K562 (cell line): Measurements from ENCODE around the gene TVP23A. TPM values are rescaled to one million over a fixed set of nuclear protein-coding genes. Genes with fewer than 3 reads are reported as not detected.

Experiments used
- ATAC-seq: fragments of 200-7000 bp; cut with Tn5 transposase; 3 replicates; pipeline ENCODE4 v1.9.1; 2020; ENCODE audit warnings: moderate library complexity
- BruUV-seq: library from RNA; stranded (reverse); fragments of 400-500 nt; replicated peaks from 2 replicates; lab custom pipeline; 2021; lab: Mats Ljungman, UMichigan
- CTCF ChIA-PET: fragments of 300-600 bp; formaldehyde crosslinking; extraction: SDS; loops from one replicate; lab custom pipeline; 2021; ENCODE audit warnings: low intra/inter-chr PET ratio; lab: Yijun Ruan, JAX
- POLR2A ChIA-PET: fragments of 300-600, 350-650 bp; sonication (Branson Sonifier 250); formaldehyde crosslinking; extraction: SDS; loops from one replicate; lab custom pipeline; 2021; ENCODE audit warnings: antibody characterized with exemption, inconsistent platforms; lab: Yijun Ruan, JAX
- DNase-seq, 4 experiments: peaks; one replicate each; pipeline versions ENCODE4 v3.0.0 to v3.0.0-alpha.2; 2011 to 2018; ENCODE audit warnings: low spot score in 3 of 4, mixed read lengths in 3 of 4; ENCODE audit errors: extremely low read depth in 1 of 4
- FAIRE-seq: peaks from 2 replicates; lab custom pipeline; 2011; peaks lifted over from hg19 to GRCh38; lab: Jason Lieb, UNC
- H2AFZ ChIP-seq: 2 replicates; pipeline ENCODE4 v1.6.0; 2011; ENCODE audit warnings: low read depth, low read length, control low read depth, inconsistent platforms
- H3K27ac ChIP-seq: fragments of 200-600 bp; 3 replicates; pipeline ENCODE4 v1.8.0; 2011; ENCODE audit warnings: low read depth, mild to moderate bottlenecking, control low read depth, inconsistent platforms, low read length, moderate library complexity, mixed read lengths; ENCODE audit errors: extremely low read depth
- H3K27me3 ChIP-seq, 2 experiments: fragments of 300-600 bp in 1 of 2; 2 replicates in 1 of 2; 3 replicates in 1 of 2; pipeline versions ENCODE4 v1.6.0 to v1.8.0; 2011; ENCODE audit warnings: inconsistent platforms in 2 of 2, low read length in 2 of 2, mild to moderate bottlenecking in 1 of 2, mixed read lengths in 1 of 2, moderate library complexity in 1 of 2; ENCODE audit not compliant: control insufficient read depth in 2 of 2, insufficient read depth in 2 of 2
- H3K36me3 ChIP-seq: fragments of 300-600 bp; 3 replicates; pipeline ENCODE4 v1.8.0; 2011; ENCODE audit warnings: mild to moderate bottlenecking, low read length, inconsistent platforms; ENCODE audit not compliant: control insufficient read depth, insufficient read depth
- H3K4me1 ChIP-seq, 2 experiments: fragments of 200-600 bp in 1 of 2; replicated peaks in 1 of 2; 2 replicates in 1 of 2; 3 replicates in 1 of 2; pipeline versions ENCODE4 v1.5.1 to v1.8.0; 2011; ENCODE audit warnings: inconsistent platforms in 2 of 2, low read length in 2 of 2, mild to moderate bottlenecking in 1 of 2, mixed read lengths in 1 of 2, moderate library complexity in 1 of 2; ENCODE audit not compliant: control insufficient read depth in 2 of 2, insufficient read depth in 2 of 2
- H3K4me2 ChIP-seq: 2 replicates; pipeline ENCODE4 v1.6.1; 2011; ENCODE audit warnings: low read length, control low read depth, inconsistent platforms, mixed read lengths; ENCODE audit not compliant: insufficient read depth
- H3K4me3 ChIP-seq: fragments of 200-600 bp; sonication (generic), shearing (Covaris generic); 2 replicates; pipeline ENCODE4 v1.5.1; 2016; ENCODE audit warnings: control low read depth, inconsistent platforms
- H3K79me2 ChIP-seq: fragments of 200-600 bp; 3 replicates; pipeline ENCODE4 v1.8.0; 2011; ENCODE audit warnings: low read length, inconsistent platforms; ENCODE audit not compliant: control insufficient read depth, insufficient read depth
- H3K9ac ChIP-seq, 2 experiments: 2 replicates each; pipeline versions ENCODE4 v1.6.0 to v1.6.1; 2011; ENCODE audit warnings: low read depth in 2 of 2, low read length in 2 of 2, control low read depth in 1 of 2, inconsistent platforms in 1 of 2, mild to moderate bottlenecking in 1 of 2, mixed read lengths in 1 of 2; ENCODE audit not compliant: insufficient read depth in 1 of 2
- H3K9me1 ChIP-seq: one replicate; pipeline ENCODE4 v1.6.0; 2011; ENCODE audit warnings: inconsistent platforms, mild to moderate bottlenecking, low read length, moderate library complexity; ENCODE audit not compliant: control insufficient read depth, insufficient read depth
- H3K9me3 ChIP-seq: replicated peaks from 2 replicates; pipeline ENCODE4 v1.5.1; 2011; ENCODE audit warnings: low read depth, low read length, inconsistent platforms; ENCODE audit not compliant: control insufficient read depth, insufficient read depth
- H4K20me1 ChIP-seq: replicated peaks from 2 replicates; pipeline ENCODE4 v1.6.1; 2011; ENCODE audit warnings: low read length, inconsistent platforms, mixed read lengths; ENCODE audit not compliant: control insufficient read depth, insufficient read depth
- CXXC5 ChIP-seq: fragments of 250-450 bp; sonication (Bioruptor Pico); IDR thresholded peaks from 2 replicates; pipeline ENCODE4 v1.8.0; 2022; ENCODE audit warnings: inconsistent platforms, mild to moderate bottlenecking, moderate library complexity
- DACH1 ChIP-seq: fragments of 450-650 bp; IDR thresholded peaks from 2 replicates; pipeline ENCODE4 v1.6.1; 2018; ENCODE audit not compliant: partially characterized antibody
- E2F5 ChIP-seq: sonication (generic); formaldehyde crosslinking; IDR thresholded peaks from 2 replicates; pipeline ENCODE4 v1.8.0; 2022; ENCODE audit warnings: mild to moderate bottlenecking, missing genetic modification reagents
- ELF2 ChIP-seq: fragments of 250-450 bp; sonication (Bioruptor Pico); IDR thresholded peaks from 2 replicates; pipeline ENCODE4 v1.5.0; 2021; ENCODE audit warnings: mild to moderate bottlenecking
- LCOR ChIP-seq: sonication (generic); formaldehyde crosslinking; IDR thresholded peaks from 2 replicates; pipeline ENCODE4 v1.8.0; 2022; ENCODE audit warnings: mild to moderate bottlenecking, missing genetic modification reagents
- MECOM ChIP-seq: fragments of 250-450 bp; sonication (Bioruptor Pico); IDR thresholded peaks from 2 replicates; pipeline ENCODE4 v1.8.0; 2022; ENCODE audit warnings: inconsistent platforms
- PREB ChIP-seq: sonication (generic); formaldehyde crosslinking; IDR thresholded peaks from 2 replicates; pipeline ENCODE4 v1.8.1; 2023; ENCODE audit warnings: mild to moderate bottlenecking, missing genetic modification reagents
- RB1 ChIP-seq: fragments of 450-650 bp; IDR thresholded peaks from 2 replicates; pipeline ENCODE4 v1.6.1; 2017; ENCODE audit warnings: low read depth, mild to moderate bottlenecking
- TEAD4 ChIP-seq, 2 experiments: sonication (generic) in 1 of 2; formaldehyde crosslinking in 1 of 2; IDR thresholded peaks; 2 replicates each; pipeline versions ENCODE4 v1.6.1 to v1.8.0; 2012 to 2022; ENCODE audit warnings: borderline replicate concordance in 1 of 2, inconsistent platforms in 1 of 2, low read length in 1 of 2, mild to moderate bottlenecking in 1 of 2, missing genetic modification reagents in 1 of 2
- U2AF2 ChIP-seq: fragments of 200-400 bp; formaldehyde crosslinking; optimal IDR thresholded peaks from 2 replicates; pipeline ENCODE3; 2017; ENCODE audit warnings: low read depth, mild to moderate bottlenecking, low read length
- ZNF184 ChIP-seq: sonication (generic); formaldehyde crosslinking; IDR thresholded peaks from 2 replicates; pipeline ENCODE4 v1.5.0; 2020; ENCODE audit warnings: missing genetic modification reagents
- ZNF778 ChIP-seq: fragments of 450-650 bp; formaldehyde crosslinking; IDR thresholded peaks from 2 replicates; pipeline ENCODE4 v1.4.0; 2020; ENCODE audit warnings: mild to moderate bottlenecking, moderate library complexity
- WGBS: fragments of 100-300 bp; shearing (Covaris generic); methylation state at CpG from one replicate; pipeline ENCODE4 v1.1.6; 2016; ENCODE audit warnings: low coverage, mixed read lengths; ENCODE audit not compliant: insufficient coverage; ENCODE audit errors: missing lambda C conversion rate; 5-methylcytosine and 5-hydroxymethylcytosine counted together
- in situ Hi-C: fragments of 300-500 bp; cut with MboI; formaldehyde crosslinking; loops from 4 replicates; pipeline ENCODE4 v1.15.0; 2018; ENCODE audit warnings: inconsistent platforms, mixed read lengths
- intact Hi-C: fragments of 100-400 bp; cut with micrococcal nuclease; formaldehyde crosslinking; loops from 2 replicates; pipeline ENCODE4 v1.14.2; 2022
- polyA plus RNA-seq, 8 experiments: library from polyadenylated mRNA; depleted of rRNA in 4 of 8; stranded (reverse) in 5 of 8; unstranded in 3 of 8; fragments of >200 nt; fragmentation: Nextera tagmentation in 2 of 8; fragmentation: Illumina TruSeq in 1 of 8; extraction: Ambion mirVana in 2 of 8; extraction: Trizol in 1 of 8; gene quantifications; 2 replicates each; pipeline versions ENCODE4 v1.2.1 to v1.2.3, GENCODE V29; 2011 to 2014; ENCODE audit warnings: inconsistent platforms in 1 of 8, missing spikeins in 1 of 8
- total RNA-seq, 7 experiments: library from RNA; depleted of rRNA in 6 of 7; stranded (reverse); fragments of >200 nt in 6 of 7; fragmentation: Illumina TruSeq in 2 of 7; extraction: Trizol in 2 of 7; gene quantifications; 2 replicates each; pipeline versions ENCODE4 v1.2.1 to v1.2.3, GENCODE V29; 2011 to 2021; ENCODE audit warnings: low replicate concordance in 1 of 7
- TF ChIP-seq, protein P1 (sequence below): sonication (generic); formaldehyde crosslinking; IDR thresholded peaks from 2 replicates; pipeline ENCODE4 v1.8.0; 2023; ENCODE audit warnings: mild to moderate bottlenecking, missing genetic modification reagents
- TF ChIP-seq, protein P2 (sequence below): sonication (generic); formaldehyde crosslinking; IDR thresholded peaks from 2 replicates; pipeline ENCODE4 v1.8.1; 2023; ENCODE audit warnings: mild to moderate bottlenecking, missing genetic modification reagents, moderate library complexity
- TF ChIP-seq, protein P3 (sequence below): fragments of 250-450 bp; sonication (Bioruptor Pico); IDR thresholded peaks from 2 replicates; pipeline ENCODE4 v1.8.0; 2021; ENCODE audit warnings: moderate library complexity, mild to moderate bottlenecking, inconsistent platforms

Gene TVP23A
- total and polyA plus RNA-seq, 9 of the 15 experiments (the other 6 are each of a cell fraction or from before 2014, with no cell fraction given): 0.04 to 0.77 (median 0.10) TPM; not detected in 3

GRCh38 chr16:10809706-10810105, 8.9 kb downstream of the TVP23A start (continued):
- TF ChIP-seq ELF2 (CRISPR knock-in tag) (no peak), TEAD4 (IDR thresholded peaks at IDR 0.05; ENCODE audit: low read length) (no peak), TEAD4 (CRISPR knock-in tag; IDR thresholded peaks at IDR 0.05; ENCODE audit: borderline replicate concordance) (no peak), MECOM (CRISPR knock-in tag) (no peak), LCOR (CRISPR knock-in tag) (no peak), CXXC5 (CRISPR knock-in tag) (no peak)
- TF ChIP-seq, protein P1, sequence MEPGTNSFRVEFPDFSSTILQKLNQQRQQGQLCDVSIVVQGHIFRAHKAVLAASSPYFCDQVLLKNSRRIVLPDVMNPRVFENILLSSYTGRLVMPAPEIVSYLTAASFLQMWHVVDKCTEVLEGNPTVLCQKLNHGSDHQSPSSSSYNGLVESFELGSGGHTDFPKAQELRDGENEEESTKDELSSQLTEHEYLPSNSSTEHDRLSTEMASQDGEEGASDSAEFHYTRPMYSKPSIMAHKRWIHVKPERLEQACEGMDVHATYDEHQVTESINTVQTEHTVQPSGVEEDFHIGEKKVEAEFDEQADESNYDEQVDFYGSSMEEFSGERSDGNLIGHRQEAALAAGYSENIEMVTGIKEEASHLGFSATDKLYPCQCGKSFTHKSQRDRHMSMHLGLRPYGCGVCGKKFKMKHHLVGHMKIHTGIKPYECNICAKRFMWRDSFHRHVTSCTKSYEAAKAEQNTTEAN (CRISPR knock-in tag): no peak

- H3K27ac ChIP-seq: no peak overlapping the region
- intact Hi-C loops (no loop called here), in situ Hi-C loops (no loop called here)
- H2AFZ ChIP-seq: no peak overlapping the region
- CTCF ChIA-PET: interaction anchor here (0.7 kb wide), 1 partner anchor 11 kb away, joined by 3 read pairs; no protein-coding TSS in a partner anchor
- H3K27me3 ChIP-seq: peaks cover 5 to 51% of the 10 kb centered on the region in 2 experiments; a peak in 3 of 5 replicates
- no peak overlapping the region for H3K4me3 ChIP-seq
- POLR2A ChIA-PET: interaction anchor here (1.1 kb wide), 1 partner anchor 9 kb away, joined by 3 read pairs; no protein-coding TSS in a partner anchor
- no TSS peak for BruUV-seq
- no peak for ATAC-seq
- 11% methylated on average over 3 of the region's 3 CpGs for WGBS
- H3K9me3 ChIP-seq: no peaks in the 10 kb centered on the region
- no peaks in the 10 kb centered on the region for H3K79me2 ChIP-seq
- no peaks in the 10 kb centered on the region for H3K4me1 ChIP-seq
- no peaks in the 10 kb centered on the region for H3K9me1 ChIP-seq
- FAIRE-seq: no peak
- H3K4me2 ChIP-seq: no peak overlapping the region
- no peak overlapping the region for H3K9ac ChIP-seq
- DNase-seq: no peak
- no peaks in the 10 kb centered on the region for H4K20me1 ChIP-seq
- no peaks in the 10 kb centered on the region for H3K36me3 ChIP-seq
- TF ChIP-seq, protein P2, sequence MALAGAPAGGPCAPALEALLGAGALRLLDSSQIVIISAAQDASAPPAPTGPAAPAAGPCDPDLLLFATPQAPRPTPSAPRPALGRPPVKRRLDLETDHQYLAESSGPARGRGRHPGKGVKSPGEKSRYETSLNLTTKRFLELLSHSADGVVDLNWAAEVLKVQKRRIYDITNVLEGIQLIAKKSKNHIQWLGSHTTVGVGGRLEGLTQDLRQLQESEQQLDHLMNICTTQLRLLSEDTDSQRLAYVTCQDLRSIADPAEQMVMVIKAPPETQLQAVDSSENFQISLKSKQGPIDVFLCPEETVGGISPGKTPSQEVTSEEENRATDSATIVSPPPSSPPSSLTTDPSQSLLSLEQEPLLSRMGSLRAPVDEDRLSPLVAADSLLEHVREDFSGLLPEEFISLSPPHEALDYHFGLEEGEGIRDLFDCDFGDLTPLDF (CRISPR knock-in tag): no peak
- TF ChIP-seq E2F5 (CRISPR knock-in tag): no peak
- TF ChIP-seq ZNF184 (CRISPR knock-in tag): no peak
- TF ChIP-seq, protein P3, sequence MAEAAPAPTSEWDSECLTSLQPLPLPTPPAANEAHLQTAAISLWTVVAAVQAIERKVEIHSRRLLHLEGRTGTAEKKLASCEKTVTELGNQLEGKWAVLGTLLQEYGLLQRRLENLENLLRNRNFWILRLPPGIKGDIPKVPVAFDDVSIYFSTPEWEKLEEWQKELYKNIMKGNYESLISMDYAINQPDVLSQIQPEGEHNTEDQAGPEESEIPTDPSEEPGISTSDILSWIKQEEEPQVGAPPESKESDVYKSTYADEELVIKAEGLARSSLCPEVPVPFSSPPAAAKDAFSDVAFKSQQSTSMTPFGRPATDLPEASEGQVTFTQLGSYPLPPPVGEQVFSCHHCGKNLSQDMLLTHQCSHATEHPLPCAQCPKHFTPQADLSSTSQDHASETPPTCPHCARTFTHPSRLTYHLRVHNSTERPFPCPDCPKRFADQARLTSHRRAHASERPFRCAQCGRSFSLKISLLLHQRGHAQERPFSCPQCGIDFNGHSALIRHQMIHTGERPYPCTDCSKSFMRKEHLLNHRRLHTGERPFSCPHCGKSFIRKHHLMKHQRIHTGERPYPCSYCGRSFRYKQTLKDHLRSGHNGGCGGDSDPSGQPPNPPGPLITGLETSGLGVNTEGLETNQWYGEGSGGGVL (CRISPR knock-in tag): no peak
- TF ChIP-seq U2AF2: no peak
- no peak for TF ChIP-seq RB1
- TF ChIP-seq DACH1: no peak
- TF ChIP-seq ZNF778: no peak
- no peak for TF ChIP-seq PREB (CRISPR knock-in tag)
Observed at GRCh38 chr16:10808850-10809249, 9.7 kb downstream of the TVP23A start.
